NCI-H1930 (cell line): ENCODE data around the gene AOPEP.

Experiments
- DNase-seq, 2 experiments: peaks; one replicate each; lab custom pipeline; 2025; lab: John Stamatoyannopoulos, UW

AOPEP gene

GRCh38 chr9:94993821-94994165, 267.3 kb downstream of the AOPEP start:
- no peak for DNase-seq

GRCh38 chr9:94995048-94995693, 268.7 kb downstream of the AOPEP start:
- DNase-seq, result no peak

DNA sequence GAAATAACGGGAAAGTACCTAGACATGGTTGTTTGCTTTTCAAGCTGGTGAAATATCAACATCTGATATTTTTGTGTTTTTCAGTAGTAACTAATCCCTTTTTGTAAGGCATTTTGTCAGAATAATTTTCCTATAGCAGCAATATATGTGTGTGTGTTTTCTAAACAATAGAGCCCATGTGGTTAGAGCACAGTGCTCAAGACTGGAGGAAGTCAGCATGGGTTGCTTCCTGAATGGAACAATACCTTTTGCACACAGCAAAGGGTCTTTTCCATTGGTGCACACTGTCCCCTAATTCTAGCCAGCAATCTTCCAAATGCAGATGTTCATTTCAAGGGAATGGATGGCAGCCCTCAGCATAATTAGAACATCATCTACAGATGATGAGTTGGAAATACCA, 270.1 kb downstream of the AOPEP start:
- no peak for DNase-seq

GRCh38 chr9:94997727-94998126, 271.2 kb downstream of the AOPEP start:
- no peak for DNase-seq

GRCh38 chr9:94999832-95000231, 273.3 kb downstream of the AOPEP start:
- no peak for DNase-seq

GRCh38 chr9:95000821-95001220, 274.3 kb downstream of the AOPEP start:
- no peak for DNase-seq

DNA sequence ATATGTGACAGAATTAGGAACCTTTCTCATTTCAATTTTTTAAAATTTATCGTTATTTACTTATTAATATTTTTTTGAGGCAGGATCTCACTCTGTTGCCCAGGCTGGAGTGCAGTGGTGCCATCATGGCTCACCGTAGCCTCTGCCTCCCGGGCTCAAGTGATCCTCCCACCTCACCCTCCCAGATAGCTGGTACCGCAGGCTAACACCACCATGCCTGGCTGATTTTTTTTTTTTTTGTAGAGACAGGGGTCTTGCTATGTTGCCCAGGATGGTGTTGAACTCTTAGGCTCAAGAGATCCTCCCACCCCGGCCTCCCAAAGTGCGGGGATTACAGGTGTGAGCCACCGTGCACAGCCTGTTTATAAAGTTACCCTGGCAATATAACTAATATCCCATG, 275.2 kb downstream of the AOPEP start:
- DNase-seq, result no peak

GRCh38 chr9:95003689-95004410, 277.4 kb downstream of the AOPEP start:
- DNase-seq, result no peak

DNA sequence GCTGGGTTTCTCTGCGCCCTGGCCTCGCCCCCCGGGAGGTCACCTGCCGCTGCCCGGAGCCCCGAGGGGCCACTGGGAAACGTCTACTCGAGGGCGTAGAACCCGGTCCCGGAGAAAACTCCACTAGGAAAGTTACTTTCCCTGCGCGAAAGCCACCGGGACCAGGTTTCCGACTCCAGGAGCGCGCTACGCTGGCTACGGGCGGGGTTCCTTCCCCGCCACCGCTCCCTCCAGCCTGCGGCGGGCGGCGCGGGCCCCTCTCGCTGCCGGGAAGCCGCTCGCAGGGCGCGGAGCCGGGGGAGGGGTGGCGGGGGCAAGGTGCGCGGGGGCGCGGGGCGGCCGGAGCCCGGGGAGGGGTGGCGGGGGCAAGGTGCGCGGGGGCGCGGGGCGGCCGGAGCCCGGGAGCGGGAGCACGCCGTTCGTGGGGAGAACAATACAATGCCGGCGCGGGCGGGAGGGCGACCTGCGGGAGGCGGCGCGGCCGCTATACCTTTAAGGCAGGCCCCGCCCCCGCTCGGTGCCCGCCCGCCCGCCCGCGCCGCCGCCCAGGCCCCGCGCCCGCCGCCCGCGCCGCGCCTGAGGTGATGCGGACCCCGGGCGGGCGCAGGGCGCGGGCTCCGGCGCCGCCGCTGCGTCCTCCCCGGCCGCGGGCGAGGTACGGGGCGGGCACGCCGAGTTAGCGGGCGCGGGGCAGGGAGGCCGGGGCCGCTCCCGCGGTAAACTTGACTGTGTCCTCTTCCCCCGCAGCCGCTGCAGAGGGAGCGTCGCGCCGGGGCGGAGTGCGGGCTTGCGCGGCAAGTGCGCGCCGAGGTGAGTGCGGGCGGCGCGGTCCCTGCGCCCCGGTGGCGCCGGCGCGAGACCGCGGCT, 278.1 kb downstream of the AOPEP start:
- DNase-seq, result peak in 1 of 2 experiments; percentile 23

- DNase-seq, result no peak
Observed at GRCh38 chr9:95005278-95006143, 279.0 kb downstream of the AOPEP start.

DNA sequence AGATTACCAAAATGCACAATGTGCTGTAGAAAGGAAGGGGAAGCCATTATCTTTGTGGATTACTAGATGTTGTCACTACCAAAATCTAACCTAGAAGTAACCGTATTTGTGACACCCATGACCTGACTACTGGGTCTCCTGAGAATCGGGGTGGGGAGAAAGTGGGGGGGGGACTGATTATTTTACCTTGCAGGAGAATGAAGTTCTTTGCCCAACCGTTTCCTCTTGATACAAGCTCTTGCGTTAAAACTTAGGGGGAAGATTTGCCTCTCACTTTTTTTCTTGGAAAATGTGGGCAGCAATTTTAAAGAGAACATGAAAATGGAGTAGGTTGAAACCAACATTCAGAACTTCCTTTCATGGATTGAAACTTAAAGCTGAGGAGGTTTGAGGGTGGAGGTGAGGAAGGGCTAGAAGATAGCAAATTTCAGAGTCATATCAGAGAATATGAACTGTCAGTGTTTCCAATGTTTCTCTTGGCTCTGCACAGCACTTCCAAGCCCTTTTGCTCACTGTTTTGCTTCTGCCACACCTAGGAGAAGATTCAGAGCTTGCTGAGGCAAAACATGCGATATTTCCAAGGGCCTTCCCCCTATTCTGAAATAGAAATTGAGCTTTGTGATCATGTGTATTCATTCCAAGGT, 280.8 kb downstream of the AOPEP start:
- no peak for DNase-seq

DNA sequence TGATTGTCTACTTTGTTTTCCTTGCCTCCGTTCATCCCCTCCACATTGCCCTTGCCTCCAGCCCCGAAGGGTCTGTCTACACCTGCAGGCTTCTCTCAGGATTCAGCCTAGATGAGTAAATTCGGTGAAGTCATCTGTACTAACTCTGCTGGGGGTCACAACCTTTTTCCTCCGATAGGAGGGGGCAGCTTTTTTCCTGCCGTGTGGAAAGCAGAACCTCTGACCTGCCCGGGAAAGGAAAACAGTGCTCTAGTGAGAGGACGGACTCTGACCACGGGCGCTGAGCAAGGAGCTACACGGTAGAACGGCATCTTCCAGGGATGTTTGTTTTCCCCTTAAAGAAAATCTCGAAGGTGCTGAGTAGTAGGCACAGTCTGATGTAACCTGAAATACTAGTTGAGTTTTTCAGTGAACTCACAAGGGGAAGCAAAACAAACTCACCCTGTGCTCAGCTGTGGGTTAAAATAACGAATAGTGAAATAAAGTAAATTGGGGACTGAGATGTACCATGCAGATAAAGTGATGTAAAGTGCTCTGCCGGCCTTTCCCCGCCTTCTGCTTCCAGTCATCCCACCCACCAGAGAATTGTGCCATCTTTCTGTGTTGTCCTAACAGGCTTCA, 281.8 kb downstream of the AOPEP start:
- DNase-seq, result no peak

DNA sequence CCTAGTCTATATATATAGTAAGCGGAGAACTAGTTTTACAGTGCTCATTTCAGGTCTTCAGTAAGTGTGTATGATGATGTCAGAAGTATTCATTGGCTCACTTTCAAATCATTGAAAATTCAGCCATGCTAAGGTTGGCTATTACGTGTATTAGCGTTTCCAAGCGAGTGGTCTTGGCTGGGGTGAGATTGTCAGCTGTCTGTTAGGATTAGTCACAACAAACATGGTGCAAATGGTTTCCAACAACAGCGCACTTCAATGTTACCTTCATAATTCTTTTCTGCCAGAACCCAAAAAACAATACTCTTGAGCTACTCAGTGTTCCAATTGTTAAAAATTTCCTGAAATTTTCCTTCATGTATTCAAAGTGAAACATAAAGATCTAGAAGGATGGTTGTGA, 283.0 kb downstream of the AOPEP start:
- no peak for DNase-seq

DNA sequence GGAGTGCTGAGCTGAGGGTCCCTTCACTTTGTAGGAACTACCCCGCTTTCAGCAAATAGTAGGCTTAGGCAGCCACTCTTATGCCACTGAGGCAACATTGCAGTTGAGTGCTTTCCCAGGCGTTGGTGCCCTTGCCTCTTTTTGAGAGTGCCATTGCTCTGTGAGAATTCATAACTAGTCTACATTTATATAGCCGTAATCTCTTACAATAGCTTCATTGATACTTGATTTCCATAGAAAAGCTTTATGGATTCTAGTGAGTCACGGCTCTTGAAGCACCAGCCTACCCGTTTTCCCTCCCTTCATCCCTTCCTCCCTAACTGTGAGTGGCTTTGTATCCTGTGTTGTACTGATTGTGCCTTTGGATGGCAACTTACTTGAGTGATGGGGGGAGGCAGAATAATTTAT, 283.9 kb downstream of the AOPEP start:
- no peak for DNase-seq

- DNase-seq, result no peak
Observed at GRCh38 chr9:95012035-95012708, 285.7 kb downstream of the AOPEP start.

DNA sequence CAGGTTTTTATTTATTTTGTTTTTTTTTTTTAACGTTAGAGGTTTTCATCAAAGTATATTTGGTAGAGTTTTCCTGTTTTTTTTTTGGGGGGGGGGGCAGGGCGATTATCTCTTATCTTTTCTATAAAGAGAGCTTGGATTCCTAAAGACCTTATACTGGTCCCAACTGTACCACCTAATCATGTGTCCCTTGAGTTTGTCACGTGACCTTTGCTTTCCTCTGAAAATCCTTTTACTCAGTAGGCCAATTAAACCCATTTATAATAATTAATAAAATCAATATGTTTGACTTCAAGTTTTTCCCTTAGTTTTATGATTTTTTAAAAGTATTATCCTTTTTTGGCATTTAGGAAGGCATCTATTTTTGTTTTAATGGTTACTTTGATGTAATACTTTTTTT, 286.4 kb downstream of the AOPEP start:
- DNase-seq, result no peak

- DNase-seq, result no peak
Observed at GRCh38 chr9:95014917-95015316, 288.4 kb downstream of the AOPEP start.

DNA sequence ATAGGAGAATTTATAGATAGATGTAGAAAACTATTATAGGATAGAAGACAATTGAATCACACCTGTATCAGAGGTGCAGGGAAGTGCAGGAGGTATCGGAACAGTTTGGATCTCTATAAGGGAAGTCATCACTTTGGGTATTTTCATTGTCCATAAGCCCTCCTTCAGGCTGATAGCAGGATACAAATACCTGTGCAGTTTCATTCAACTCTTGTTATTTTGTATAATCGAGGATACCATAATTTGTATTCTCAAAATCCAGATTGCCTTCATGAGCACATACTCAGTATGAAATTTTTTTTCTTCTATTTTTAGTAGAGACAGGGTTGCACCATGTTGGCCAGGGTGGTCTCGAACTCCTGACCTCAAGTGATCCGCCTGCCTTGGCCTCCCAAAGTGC, 289.1 kb downstream of the AOPEP start:
- DNase-seq, result no peak

DNA sequence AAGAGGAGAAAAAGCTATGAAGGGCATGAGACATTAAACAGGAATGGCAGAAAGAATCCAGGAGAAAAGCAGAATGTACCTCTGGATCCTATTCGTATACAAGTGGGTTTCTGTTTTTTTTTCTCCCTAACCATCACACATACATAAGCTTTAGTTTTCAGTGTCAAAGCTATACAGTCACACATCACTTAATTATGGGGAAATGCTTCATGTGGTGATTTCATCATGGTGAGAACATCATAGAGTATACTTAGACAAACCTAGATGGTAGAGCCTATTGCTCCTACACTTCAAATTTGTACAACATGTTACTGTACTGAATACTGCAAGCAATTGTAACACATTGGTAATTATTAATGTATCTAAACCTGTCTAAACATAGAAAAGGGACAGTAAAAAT, 290.6 kb downstream of the AOPEP start:
- no peak for DNase-seq

DNA sequence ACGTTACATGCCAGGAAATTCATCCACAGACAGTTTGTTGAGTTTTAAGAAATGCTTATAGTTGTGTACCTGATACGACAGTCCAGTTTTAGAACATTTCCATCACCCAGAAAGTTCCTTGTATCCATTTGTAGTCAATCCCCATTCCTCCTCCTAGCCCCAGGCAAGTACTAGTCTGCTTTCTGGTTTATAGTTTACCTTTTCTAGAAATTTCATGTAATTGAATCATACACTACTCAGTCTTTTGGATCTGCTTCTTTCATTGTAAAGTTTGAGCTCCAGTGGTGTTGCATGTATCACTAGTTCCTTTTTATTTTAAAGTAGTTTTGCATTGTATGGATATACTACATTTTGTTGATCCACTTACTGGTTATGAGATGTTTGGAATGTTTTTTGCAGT, 291.2 kb downstream of the AOPEP start:
- no peak for DNase-seq
